ENCODE data around the gene BUD31.
"Not testable (repeated sequence)": the region's sequence is repeated elsewhere in the genome, so short reads cannot be mapped to it uniquely, and the experiment has no call there.

BUD31 gene
- total RNA-seq: 112 reads per million, percentile 85 among the genes with 10 or more reads in this experiment

DNA sequence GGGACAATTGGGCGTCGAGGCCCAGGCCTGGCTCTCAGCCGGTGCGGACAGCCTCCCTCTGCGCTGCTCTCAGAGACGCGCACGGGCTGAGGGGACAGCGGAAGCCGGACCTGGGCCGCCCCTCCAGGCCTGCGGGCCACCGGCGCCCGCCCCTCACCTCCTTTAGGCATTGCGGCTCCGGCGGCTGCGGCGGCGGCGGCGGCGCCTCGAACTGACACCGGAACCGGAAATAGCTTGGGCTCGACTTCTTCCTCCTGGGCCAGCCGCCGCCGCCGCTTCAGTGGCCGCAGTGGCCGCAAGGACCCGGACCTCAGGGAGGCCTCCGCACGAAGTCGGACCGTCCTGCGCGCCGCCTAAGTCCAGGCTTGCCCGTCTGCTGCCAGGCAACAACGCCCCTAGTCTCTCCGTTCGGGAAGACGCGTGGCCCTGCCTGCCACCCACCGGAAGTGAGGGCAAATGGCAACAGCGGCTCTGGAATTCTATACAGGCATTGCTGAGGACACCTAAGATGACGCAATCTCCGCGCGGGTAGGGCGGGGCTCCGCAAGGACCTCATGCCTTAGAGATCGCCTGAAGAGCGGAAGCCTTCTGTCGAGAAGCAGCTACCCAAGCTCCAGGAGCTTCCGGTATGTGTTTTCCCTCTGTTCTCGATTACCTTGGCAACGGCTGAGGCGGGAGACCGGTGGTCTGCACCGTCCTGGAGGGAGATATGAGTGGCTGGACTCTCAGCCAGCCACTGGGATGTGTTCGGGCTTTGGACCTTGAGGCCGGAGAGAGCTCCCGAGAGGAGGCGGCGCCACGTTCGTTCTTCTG, at the start of gene BUD31, which contains the start of gene PDAP1:
Gene BUD31 (plus strand): TSS at position 591 of the 813 bp plus-strand sequence. CDS start 2,124 bp downstream, outside the sequence.
Gene PDAP1 (minus strand): TSS at position 219 of the 813 bp plus-strand sequence. CDS start 49 bp downstream, at position 170.
- peak; percentile 90 for DNase-seq

DNA sequence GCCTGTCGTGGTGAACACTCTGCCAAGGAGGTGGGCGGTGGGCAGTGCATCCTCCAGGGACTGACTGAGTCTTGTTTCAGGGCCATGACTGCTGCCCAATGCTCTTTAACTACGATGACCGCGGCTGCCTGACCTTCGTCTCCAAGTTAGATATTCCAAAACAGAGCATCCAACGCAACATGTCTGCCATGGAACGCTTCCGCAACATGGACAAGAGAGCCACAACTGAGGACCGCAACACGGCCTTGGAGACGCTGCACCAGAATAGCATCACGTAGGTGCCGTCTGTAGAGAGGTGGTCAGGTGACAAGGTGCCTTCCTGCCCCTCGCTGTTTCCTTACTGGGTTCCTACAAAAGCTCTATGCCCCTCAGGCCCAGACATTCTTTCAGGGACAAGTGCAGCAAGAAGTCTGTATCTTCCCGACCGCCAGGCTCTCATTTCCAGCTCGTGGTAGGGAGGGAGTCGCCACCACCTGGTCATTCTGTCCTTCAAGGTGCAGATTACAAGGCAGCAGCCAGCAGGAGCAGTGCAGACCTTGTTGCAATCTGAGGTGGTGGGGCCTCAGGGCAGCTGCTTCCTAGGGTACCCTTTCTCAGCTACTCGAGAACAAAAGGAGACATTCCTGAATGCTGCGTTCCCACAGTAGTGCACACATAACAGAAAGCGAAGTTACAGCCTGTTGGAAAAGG, 49.2 kb upstream of the BUD31 start:
- DNase-seq: no peak

DNA sequence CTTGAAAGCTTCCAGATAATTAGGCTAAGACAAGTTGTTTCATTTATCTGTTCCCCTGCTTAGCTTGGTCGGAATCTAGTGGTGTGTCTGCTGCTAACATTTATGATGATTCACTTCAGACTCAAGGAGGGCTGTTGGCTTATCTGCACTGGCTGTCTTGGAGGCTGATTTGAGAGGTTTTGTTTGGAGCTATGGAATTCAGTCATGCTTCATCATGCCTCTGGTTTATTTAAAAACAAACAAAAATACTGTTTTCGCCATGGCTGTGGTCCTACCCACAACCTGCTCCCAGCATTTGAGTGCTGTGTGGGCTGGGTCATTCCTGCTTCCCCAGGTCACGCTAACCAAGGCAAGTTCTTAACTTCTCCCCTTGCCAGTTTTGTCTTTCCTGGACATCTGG, 46.0 kb upstream of the BUD31 start:
- DNase-seq: no peak

DNA sequence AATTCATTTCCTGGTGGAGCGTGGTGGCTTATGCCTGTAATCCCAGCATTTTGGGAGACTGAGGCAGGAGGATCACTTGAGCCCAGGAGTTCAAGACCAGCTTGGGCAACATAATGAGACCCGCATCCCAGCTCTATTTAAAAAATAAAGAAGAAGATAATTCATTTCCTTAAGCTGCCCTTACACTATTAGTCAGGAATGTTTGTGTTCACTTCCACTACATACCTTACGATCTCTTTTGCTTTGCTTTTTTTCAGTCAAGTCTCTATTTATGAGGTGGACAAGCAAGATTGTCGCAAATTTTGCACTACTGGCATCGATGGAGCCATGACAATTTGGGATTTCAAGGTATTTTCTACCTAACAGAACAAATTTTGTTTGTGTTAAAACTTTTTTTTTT, 45.5 kb upstream of the BUD31 start:
- DNase-seq: no peak

DNA sequence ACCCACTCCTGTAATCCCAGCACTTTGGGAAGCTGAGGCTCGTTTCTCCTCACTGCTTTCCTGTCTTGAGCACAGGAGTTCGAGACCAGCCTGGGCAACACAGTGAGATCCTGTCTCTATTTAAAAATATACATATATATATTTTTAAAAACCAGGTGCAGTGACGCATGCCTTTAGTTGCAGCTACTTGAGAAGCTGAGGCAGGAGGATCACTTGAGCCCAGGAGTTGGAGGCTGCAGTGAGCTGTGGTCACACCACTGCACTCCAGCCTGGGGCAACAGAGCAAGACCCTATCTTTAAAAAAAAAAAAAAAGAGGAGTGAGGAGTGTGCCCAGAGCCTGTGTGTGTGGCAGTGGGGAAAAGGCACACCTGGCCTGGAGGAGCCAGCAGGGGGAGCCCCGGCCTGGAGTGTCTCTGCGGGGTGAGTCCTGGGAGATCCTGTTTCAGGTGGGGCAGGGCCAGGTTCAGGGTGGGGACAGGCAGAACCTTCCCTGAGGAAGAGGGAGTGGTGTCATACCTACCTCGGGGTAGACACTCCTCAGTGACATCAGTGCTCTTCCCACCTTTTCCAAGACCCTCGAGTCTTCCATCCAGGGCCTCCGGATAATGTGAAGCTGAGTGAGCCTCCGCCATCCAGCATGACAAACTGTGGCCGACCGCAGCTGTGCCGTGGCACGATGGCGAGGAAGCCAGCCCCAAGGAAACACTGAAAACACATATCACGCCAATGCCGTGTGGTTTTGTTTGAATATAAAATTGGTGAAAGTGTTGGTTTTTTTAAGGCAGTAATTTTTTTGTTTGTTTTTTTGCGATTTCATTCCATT, 43.2 kb upstream of the BUD31 start:
- DNase-seq: peak; percentile 67

DNA sequence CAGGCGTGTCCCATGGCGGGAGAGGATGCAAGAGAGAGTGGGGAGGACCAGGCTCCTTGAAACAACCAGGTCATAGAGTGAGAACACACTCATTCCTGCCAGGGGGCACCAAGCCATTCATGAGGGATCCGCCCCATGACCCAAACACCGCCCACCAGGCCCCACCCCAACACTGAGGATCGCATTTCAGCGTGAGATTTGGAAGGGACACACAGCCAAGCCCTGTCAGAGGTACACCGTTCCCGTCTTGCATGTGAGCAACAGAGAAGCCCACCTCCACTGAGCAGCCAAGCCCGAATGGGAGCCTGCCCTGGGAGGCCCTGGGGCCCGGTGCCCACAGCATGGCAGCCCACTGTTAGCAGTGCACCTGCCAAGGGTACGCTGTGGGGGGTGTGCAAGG, 42.1 kb upstream of the BUD31 start:
- DNase-seq: no peak

DNA sequence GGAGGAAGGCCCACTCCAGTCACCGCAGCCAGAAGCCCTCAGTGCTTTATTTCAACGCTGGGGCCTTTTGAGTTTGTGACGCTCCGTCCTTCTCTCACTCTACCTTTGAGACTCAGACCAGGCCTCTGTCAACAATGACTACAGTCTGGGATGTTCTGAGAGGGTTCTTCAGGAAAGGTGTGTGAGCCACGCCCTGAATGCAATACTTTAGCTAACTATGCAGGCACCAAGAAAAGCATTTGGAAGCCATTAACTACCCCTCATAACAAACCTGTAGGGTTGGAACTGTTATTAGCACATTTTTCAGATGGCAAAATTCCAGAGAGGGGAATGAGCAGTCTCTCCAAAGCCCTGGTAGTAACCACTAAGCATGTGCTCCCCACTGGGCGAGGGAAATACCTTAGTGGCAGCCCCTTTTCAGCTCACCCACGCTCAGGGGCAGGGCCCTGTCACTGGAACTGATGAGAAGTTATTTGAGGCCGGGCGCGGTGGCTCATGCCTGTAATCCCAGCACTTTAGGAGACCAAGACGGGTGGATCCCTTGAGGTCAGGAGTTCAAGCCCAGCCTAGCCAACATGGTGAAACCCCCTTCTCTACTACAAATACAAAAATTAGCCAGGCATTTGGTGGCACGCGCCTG, 39.9 kb upstream of the BUD31 start:
- DNase-seq: no peak

DNA sequence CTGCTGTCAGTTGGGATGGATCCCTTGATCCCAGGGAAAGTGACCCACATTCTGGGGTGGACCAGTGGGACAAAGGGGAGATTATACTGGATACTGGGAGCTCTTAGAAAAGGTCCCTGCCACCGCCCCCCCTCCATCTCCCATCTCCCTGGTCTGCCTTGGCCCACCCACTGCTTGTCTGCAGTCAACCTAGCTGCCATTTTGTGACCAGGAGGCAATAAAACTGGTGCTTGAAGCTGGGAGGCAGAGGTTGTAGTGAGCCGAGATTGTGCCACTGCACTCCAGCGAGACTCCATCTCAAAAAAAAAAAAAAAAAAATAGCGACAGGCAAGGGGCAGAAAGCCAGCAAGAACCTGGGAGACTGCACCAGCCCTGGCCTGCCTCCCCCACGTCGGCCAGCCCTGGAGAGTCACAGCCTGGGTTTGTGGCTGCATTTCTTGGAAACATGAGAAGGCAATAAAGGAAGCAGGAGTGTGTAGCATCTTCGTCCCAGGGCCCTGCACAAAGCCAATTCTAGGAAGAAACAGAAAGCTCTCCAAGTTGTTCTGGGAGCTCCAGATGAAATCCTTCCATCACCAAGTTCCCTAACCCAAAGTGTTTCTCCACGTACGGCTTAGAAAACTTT, 38.9 kb upstream of the BUD31 start:
- no peak for DNase-seq

DNA sequence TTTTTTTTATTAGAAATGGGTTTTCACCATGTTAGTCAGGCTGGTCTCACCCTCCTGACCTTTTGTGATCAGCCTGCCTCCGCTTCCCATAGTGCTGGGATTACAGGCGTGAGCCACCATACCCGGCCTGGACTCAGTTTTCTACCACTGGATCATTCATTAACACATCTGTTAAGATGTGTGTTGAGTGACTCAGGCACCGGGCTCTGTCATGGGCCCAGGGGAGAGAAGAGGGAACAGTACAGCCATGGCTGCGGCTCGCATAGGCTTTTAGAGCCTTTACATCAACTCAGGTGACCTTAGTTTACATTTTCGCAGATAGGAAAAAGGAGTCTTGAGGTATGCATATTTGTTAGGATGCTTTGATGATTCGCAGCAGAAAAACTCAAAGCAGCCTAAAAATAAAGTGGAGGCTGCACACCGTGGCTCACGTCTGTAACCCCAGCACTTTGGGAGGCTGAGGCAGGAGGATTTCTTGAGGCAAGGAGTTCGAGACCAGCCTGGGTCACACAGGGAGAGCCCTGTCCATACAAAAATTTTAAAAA, 37.3 kb upstream of the BUD31 start:
- no peak for DNase-seq

DNA sequence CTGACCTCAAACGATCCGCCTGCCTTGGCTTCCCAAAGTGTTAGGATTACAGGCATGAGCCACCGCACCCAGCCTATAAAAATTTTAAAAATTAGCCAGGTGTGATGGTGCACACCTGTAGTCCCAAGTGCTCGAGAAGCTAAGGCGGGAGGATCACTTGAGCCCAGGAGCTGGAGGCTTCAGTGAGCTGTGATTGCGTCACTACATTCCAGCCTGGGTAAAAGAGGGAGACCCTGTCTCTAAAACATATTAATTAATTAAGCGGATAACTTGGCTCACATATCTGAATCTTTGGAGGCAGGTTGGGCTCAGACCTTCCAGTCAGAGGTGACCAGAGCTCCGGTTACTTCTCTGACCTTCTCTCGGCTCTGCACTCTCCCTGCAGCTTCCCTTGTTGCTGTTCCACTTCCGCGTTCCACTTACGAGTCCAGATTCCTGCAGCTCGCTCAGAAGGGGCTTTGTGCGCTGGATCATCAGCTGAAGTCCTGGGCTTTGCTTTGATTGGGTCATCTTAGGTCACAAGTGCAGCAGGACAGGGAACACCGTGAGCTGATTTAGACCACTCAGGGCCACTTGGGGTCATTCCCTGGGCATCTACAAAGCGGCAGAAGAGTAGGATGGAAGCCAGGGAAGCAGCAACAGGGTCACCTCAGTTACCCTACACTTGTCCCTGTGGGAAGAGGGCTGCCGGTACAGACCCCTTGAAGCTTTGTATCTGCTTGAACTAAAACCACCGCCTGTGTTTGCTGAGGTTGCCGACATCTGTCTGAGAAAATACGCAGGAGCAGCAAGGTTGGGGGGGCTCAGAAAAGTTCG, 36.3 kb upstream of the BUD31 start:
- no peak for DNase-seq

DNA sequence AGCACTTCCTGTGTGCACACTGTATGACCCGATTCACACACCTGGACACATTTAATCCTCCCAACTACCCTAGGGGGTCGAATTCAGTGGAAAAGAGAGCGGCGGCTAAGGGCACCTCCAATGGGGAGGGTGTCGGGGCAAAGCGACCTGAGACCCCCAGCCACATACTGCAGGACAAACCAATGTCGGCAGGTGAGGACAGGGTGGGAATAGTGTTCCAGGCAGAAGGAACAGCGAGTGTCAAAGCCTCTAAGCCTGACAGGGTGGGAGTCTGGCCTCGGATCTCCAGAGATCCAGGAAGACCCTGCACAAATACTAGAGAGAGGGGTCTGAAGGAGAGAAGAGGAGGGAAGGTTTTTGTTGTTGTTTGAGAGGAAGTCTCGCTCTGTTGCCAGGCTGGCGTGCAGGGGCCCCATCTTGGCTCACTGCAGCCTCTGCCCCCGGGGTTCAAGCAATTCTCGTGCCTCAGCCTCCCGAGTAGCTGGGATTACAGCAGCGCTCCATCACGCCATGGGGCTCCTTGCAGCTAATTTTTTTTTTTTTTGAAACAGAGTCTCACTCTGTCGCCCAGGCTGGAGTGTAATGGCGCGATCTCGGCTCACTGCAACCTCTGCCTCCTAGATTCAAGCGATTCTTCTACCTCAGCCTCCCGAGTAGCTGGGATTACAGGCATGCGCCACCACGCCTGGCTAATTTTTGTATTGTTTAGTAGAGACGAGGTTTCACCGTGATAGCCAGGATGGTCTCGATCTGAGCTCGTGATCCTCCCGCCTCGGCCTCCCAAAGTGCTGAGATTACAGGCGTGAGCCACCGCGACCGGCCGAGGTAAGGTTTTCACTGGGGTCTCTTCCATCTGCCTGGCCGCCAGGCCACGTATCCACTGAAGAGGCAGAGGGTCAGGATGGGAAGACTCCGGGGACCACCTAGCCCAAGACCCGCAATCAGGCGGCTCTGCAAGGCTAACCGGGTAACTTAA, 35.4 kb upstream of the BUD31 start:
- DNase-seq: no peak

DNA sequence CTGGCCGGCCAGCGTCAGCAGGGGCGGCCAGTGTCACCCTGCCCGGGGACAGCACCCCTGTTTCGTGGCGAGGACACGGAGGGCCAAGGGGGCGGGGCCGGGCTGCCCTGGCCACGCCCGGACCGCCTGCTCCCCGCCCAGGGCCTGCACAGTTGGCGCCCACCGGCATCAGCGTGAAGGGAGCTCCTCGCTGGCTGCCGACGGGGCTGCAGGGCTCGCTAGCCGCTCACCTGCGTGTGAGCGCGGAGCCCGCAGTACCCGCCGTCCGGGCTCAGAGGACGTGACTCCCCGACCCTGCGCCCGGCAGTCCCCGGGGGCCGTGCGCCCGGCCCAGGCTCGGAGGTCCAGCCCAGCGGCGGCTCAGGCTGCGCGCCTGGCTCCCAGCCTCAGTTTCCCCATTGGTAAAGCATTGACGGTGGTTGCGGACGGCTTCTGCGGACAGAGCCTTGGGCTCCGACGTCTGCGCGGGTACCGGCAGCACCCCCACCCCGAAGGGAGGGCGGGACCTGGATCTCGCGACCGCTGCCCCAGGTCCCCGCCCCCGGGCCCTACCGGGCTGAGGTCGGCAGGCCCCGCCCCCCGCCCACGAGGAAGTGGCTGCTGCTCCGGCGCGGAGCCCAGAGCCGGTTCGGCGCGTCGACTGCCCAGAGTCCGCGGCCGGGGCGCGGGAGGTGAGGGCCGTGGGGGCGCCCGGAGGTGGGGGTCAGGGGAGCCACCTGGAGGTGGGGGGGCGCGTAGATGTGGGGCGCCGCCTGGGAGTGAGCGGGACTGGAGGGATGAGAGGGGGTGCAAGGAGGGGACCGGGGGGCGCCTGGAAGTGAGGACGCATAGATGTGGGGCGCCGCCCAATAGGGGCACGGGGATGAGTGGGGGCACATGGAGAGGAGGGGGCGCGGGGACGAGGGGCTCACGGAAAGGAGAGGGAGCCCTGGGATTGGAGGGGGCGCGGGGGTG, 34.4 kb upstream of the BUD31 start, which contains the start of gene ARPC1B:
Gene ARPC1B (plus strand): TSS at position 620 of the 954 bp plus-strand sequence. CDS start 10,985 bp downstream, outside the sequence.
- DNase-seq: peak; percentile 78

DNA sequence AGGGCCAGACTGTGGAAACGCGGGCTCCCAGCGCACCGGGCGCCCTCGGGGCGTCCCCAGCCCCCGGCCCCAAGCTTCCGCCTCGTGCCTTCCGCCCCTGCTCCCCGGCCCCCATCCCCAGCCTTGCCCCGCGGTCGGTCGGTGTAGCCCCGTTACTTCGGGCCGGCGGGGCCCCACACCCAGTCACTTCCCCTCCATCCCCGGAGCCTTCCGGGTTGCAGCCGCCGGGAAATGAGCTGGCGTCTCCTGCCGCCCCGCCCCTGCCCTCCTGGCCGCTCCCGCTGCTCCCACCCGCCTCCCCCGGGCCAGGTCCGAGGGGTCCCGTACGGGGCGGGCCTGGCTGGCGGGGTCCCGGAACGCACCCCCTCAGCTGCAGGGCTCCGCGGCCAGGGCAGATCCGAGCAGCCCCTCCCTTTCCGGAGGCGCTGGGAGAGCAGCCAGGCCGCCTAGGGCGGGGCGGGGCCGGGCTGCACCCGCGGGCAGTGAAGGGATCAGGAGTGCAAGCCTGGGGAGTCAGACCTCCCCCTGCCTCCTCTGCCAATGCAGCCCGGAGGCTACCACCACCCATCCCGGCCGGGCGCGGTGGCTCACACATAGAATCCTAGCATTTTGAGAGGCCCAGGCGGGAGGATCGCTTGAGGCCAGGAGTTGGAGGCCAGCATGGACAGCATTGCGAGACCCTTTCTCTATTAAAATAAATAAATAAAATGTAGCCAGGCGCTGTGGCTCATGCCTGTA, 33.5 kb upstream of the BUD31 start:
- peak; percentile 44 for DNase-seq

DNA sequence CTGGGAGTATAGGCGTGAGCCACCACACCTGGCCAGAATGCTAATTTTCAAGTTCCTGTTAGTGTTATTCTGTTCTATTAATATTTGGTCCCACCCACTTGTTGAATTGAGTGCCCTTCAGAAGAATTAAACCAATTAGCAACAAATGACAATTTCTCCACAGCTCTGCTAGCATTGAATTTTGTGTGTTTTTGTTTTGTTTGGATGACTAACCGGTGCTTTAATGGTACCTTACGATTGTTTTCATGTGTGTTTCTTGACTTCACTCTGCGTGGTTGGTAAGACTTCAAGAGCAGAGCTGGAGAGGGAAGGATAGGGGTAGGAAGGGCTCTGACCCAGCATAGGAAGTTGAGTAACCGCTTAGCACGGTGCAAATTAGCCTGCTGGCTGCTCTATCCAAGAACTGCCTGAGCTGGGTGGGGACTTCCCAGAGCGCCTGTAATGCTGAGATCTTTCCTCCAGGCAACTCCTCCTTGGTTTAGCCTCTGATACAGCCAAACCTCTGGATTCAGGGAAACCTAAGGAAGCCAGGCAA, 29.7 kb upstream of the BUD31 start:
- peak; percentile 64 for DNase-seq

DNA sequence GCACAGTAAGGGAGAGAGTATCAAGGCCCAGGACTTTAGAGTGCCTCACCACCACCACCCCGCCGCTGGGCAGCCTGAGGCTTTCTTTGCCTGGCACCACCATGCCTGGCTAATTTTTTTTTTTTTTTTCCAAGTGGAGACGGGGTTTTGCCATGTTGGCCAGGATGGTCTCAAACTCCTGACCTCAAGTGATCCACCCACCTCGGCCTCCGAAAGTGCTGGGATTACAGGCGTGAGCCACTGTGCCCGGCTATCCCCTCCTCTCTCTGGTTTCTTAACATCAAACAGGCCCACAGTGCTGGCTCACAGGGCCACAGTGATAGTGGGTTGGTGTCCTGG, 29.1 kb upstream of the BUD31 start:
- DNase-seq: not testable (repeated sequence)

DNA sequence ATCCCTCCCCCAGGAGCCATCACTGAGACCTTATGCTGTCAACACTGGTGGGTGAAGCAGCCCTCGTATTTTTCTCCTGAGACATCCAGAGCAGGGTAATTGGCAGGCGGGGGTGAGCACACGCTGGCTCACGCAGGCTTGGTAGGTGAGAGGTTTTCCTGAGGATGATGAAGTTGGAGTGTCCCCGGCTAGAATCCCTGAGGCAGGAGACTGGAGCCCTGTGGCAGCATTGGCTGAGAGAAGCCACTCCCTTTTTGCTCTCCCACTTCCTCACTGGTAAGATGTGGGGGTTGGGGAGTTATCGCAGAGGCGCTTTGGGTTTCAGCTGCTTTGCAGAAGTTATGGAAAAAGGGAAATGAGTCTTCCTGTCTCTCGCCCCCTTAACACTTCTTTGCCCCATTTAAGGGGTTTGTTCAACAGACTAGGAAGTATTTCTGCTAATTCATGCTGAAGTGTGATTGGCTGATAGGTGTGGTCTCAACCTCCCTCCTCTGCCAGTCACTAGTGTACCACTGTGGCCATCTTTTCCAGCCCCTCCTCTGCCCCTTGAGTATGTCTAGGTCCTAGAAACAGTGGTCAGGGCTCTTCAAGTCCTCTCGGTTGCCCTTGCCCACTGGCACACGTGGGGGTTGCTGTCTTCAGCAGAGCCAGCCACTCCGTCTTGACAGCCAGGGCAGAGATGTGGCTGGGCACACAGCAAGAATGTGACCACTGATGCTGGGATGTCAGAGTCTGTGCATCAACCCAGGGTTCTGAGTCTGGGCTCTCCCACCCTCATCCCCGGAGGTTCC, 28.5 kb upstream of the BUD31 start:
- peak; percentile 16 for DNase-seq

Data from effector CD4-positive, alpha-beta T cell (primary cell).